ENCODE measurements around the gene HIF1AN.

The HIF1AN gene

GRCh38 chr10:100502926-100503494 lies 32.7 kb upstream of the HIF1AN start:
- no peak overlapping the region for H3K27ac ChIP-seq
- TF ChIP-seq CTCF (conservative IDR thresholded peaks at IDR 0.05), result no peak

GRCh38 chr10:100504096-100504495 lies 31.6 kb upstream of the HIF1AN start:
- no peak overlapping the region for H3K27ac ChIP-seq
- TF ChIP-seq CTCF (conservative IDR thresholded peaks at IDR 0.05), result no peak

GRCh38 chr10:100505164-100505563 lies 30.6 kb upstream of the HIF1AN start:
- no peak for TF ChIP-seq CTCF (conservative IDR thresholded peaks at IDR 0.05)
- no peak overlapping the region for H3K27ac ChIP-seq

- TF ChIP-seq CTCF (conservative IDR thresholded peaks at IDR 0.05), result no peak
- no peak overlapping the region for H3K27ac ChIP-seq
These were observed 29.0 kb upstream of the HIF1AN start for GRCh38 chr10:100506596-100507356.

- H3K27ac ChIP-seq, result no peak overlapping the region
- no peak for TF ChIP-seq CTCF (conservative IDR thresholded peaks at IDR 0.05)
These were observed 28.4 kb upstream of the HIF1AN start for GRCh38 chr10:100507357-100507732.

- H3K27ac ChIP-seq, result no peak overlapping the region
- no peak for TF ChIP-seq CTCF (conservative IDR thresholded peaks at IDR 0.05)
These were observed 27.5 kb upstream of the HIF1AN start for GRCh38 chr10:100508266-100508665.

- peak; percentile 85 for TF ChIP-seq CTCF (conservative IDR thresholded peaks at IDR 0.05)
- H3K27ac ChIP-seq, result no peak overlapping the region
These were observed 27.0 kb upstream of the HIF1AN start for GRCh38 chr10:100508691-100509150.

Measured in VCaP (cell line).